PFSK-1 (cell line): ENCODE measurements around the gene EXOC6.

Experiments
- FOXP2 ChIP-seq: optimal IDR thresholded peaks from 2 replicates; pipeline ENCODE3; 2011; ENCODE audit warnings: borderline replicate concordance, control low read depth, inconsistent platforms; ENCODE audit not compliant: insufficient read depth; ENCODE audit errors: extremely low read length, extremely low read depth
- POLR2AphosphoS5 ChIP-seq: IDR thresholded peaks from 2 replicates; pipeline ENCODE4 v1.6.1; 2012; ENCODE audit warnings: low read depth, mild to moderate bottlenecking, control low read depth, low read length, moderate library complexity
- SIN3A ChIP-seq: IDR thresholded peaks from 2 replicates; pipeline ENCODE4 v1.6.1; 2012; ENCODE audit warnings: mild to moderate bottlenecking, low read length, moderate library complexity, borderline replicate concordance; ENCODE audit not compliant: insufficient read depth
- TAF1 ChIP-seq: IDR thresholded peaks from 2 replicates; pipeline ENCODE4 v1.6.1; 2012; ENCODE audit warnings: low read length, control low read depth, borderline replicate concordance; ENCODE audit not compliant: insufficient read depth
- TF ChIP-seq, protein P1 (sequence below), 2 experiments: IDR thresholded peaks; 2 replicates each; pipeline versions ENCODE4 v1.6.1 to v1.8.0; 2011 to 2012; ENCODE audit warnings: low read depth in 2 of 2, low read length in 2 of 2, control low read depth in 1 of 2, inconsistent platforms in 1 of 2, mild to moderate bottlenecking in 1 of 2, moderate library complexity in 1 of 2; ENCODE audit not compliant: insufficient read depth in 1 of 2

DNA sequence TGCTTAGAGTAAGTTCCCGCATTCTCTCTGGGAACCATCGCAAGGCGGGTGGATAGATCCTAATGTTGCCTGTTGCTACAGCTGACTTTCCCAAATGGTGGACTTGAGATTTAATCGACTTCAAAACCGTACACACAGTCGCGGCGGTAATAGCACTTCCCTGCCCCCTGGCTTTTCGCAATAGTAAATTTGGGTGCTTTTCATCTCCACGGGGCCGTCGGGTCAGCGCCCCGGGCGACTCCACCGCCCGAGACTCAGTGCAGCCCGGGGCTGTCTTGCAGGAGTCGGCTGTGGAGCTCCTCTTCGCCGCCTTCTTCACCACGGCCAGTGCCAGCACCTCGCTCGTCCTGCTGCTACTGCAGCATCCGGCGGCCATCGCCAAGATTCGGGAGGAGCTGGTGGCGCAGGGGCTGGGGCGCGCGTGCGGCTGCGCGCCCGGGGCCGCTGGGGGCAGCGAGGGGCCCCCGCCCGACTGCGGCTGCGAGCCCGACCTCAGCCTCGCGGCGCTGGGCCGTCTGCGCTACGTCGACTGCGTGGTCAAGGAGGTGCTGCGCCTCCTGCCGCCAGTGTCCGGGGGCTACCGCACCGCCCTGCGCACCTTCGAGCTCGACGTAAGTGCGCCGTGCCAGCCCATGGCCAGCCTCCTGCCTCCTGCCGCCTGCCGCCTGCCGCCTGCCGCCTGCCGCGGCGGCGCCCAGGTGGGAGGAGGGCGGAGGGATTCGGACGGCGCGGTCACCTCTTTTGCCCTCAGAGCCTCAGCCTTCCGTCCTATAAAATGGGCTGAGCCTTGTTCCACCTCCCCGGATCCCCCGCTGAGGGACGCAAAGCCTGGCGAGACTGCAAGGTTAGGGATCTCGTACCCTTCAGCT lies 217.6 kb downstream of the EXOC6 start:
- TF ChIP-seq, protein P1, sequence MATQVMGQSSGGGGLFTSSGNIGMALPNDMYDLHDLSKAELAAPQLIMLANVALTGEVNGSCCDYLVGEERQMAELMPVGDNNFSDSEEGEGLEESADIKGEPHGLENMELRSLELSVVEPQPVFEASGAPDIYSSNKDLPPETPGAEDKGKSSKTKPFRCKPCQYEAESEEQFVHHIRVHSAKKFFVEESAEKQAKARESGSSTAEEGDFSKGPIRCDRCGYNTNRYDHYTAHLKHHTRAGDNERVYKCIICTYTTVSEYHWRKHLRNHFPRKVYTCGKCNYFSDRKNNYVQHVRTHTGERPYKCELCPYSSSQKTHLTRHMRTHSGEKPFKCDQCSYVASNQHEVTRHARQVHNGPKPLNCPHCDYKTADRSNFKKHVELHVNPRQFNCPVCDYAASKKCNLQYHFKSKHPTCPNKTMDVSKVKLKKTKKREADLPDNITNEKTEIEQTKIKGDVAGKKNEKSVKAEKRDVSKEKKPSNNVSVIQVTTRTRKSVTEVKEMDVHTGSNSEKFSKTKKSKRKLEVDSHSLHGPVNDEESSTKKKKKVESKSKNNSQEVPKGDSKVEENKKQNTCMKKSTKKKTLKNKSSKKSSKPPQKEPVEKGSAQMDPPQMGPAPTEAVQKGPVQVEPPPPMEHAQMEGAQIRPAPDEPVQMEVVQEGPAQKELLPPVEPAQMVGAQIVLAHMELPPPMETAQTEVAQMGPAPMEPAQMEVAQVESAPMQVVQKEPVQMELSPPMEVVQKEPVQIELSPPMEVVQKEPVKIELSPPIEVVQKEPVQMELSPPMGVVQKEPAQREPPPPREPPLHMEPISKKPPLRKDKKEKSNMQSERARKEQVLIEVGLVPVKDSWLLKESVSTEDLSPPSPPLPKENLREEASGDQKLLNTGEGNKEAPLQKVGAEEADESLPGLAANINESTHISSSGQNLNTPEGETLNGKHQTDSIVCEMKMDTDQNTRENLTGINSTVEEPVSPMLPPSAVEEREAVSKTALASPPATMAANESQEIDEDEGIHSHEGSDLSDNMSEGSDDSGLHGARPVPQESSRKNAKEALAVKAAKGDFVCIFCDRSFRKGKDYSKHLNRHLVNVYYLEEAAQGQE (IDR thresholded peaks at IDR 0.05; ENCODE audit: insufficient read depth in 1 of 2, low read depth in 2 of 2, low read length in 2 of 2): no peak
- TF ChIP-seq POLR2AphosphoS5: no peak
- no peak for TF ChIP-seq TAF1
- TF ChIP-seq SIN3A: no peak
- no peak for TF ChIP-seq FOXP2
